NOMO-1 treated with DMSO at 0.1 percent for 48 hours (cell line): ENCODE measurements around the gene PNPLA6.
A peak's percentile ranks its signal among the peaks of the same experiment; 100 is the strongest.

Experiments
- DNase-seq: peaks from one replicate; lab custom pipeline; 2025; ENCODE audit not compliant: unreplicated experiment; lab: John Stamatoyannopoulos, UW

PNPLA6 gene

GRCh38 chr19:7535047-7535997, at the start of gene PNPLA6:
Gene PNPLA6 (plus strand): TSS chr19:7535717. CDS start chr19:7535789, 72 bp downstream.
- DNase-seq, result peak; percentile 88

- no peak for DNase-seq
Observed at GRCh38 chr19:7486923-7487322, 48.6 kb upstream of the PNPLA6 start.

- peak; percentile 66 for DNase-seq
Observed at GRCh38 chr19:7488736-7489353, 46.7 kb upstream of the PNPLA6 start, which contains the start of gene PEX11G. Gene PEX11G (minus strand): TSS chr19:7489035. CDS start chr19:7489010, 25 bp downstream.

- DNase-seq, result no peak
Observed at GRCh38 chr19:7489609-7490044, 45.9 kb upstream of the PNPLA6 start.

- peak; percentile 98 for DNase-seq
Observed at GRCh38 chr19:7492142-7492541, 43.4 kb upstream of the PNPLA6 start.

GRCh38 chr19:7492558-7492957, 43.0 kb upstream of the PNPLA6 start:
- no peak for DNase-seq

- DNase-seq, result no peak
Observed at GRCh38 chr19:7494416-7495098, 41.0 kb upstream of the PNPLA6 start.

- DNase-seq, result no peak
Observed at GRCh38 chr19:7497292-7497691, 38.2 kb upstream of the PNPLA6 start.

- DNase-seq, result peak; percentile 44
Observed at GRCh38 chr19:7500811-7501450, 34.6 kb upstream of the PNPLA6 start.

- DNase-seq, result no peak
Observed at GRCh38 chr19:7502552-7502951, 33.0 kb upstream of the PNPLA6 start.

GRCh38 chr19:7504684-7505083, 30.8 kb upstream of the PNPLA6 start:
- no peak for DNase-seq

GRCh38 chr19:7505288-7505681, 30.2 kb upstream of the PNPLA6 start:
- DNase-seq, result no peak

GRCh38 chr19:7505682-7506384, 29.7 kb upstream of the PNPLA6 start:
- no peak for DNase-seq

- peak; percentile 81 for DNase-seq
Observed at GRCh38 chr19:7506385-7507328, 28.9 kb upstream of the PNPLA6 start.

GRCh38 chr19:7507884-7508283, 27.6 kb upstream of the PNPLA6 start:
- peak; percentile 36 for DNase-seq

GRCh38 chr19:7509625-7510024, 25.9 kb upstream of the PNPLA6 start:
- peak; percentile 6 for DNase-seq

GRCh38 chr19:7512400-7512851, 23.1 kb upstream of the PNPLA6 start:
- no peak for DNase-seq

- DNase-seq, result no peak
Observed at GRCh38 chr19:7513809-7514642, 21.5 kb upstream of the PNPLA6 start.
